Neural cell (in vitro differentiated cells): ENCODE measurements around the gene ADAMTS1. TPM values are rescaled to one million over a fixed set of nuclear protein-coding genes. Genes with fewer than 3 reads are reported as not detected.
A peak's percentile ranks its signal among the peaks of the same experiment; 100 is the strongest.

ENCODE experiments used
- H2AFZ ChIP-seq: fragments of 200-600, 300-800 bp; sonication (generic), shearing (Covaris generic); 2 replicates; pipeline ENCODE4 v1.6.0; 2014; ENCODE audit warnings: low read depth, mild to moderate bottlenecking, antibody characterized with exemption, low read length, moderate library complexity
- H3F3A ChIP-seq: fragments of 200-600 bp; shearing (Covaris generic); 2 replicates; pipeline ENCODE4 v1.6.1; 2016; ENCODE audit warnings: mild to moderate bottlenecking, moderate library complexity, mixed read lengths, antibody characterized with exemption, low read length; ENCODE audit not compliant: insufficient read depth, poor library complexity, severe bottlenecking
- H3K27ac ChIP-seq: fragments of 200-600, 300-800 bp; sonication (generic), shearing (Covaris generic); 2 replicates; pipeline ENCODE4 v1.5.1; 2014; ENCODE audit warnings: mild to moderate bottlenecking, low read length, moderate library complexity
- H3K27me3 ChIP-seq: fragments of 300-800, 200-600 bp; sonication (generic), shearing (Covaris generic); 2 replicates; pipeline ENCODE4 v1.6.0; 2014; ENCODE audit warnings: mild to moderate bottlenecking, low read depth, low read length, moderate library complexity; ENCODE audit not compliant: insufficient read depth
- H3K36me3 ChIP-seq: fragments of 300-800, 200-600 bp; sonication (generic), shearing (Covaris generic); 2 replicates; pipeline ENCODE4 v1.5.1; 2014; ENCODE audit warnings: mild to moderate bottlenecking, antibody characterized with exemption, low read length, moderate library complexity; ENCODE audit not compliant: insufficient read depth
- H3K4me2 ChIP-seq: fragments of 300-800, 200-600 bp; sonication (generic), shearing (Covaris generic); 2 replicates; pipeline ENCODE4 v1.6.0; 2014; ENCODE audit warnings: mild to moderate bottlenecking, low read length
- H3K4me3 ChIP-seq: fragments of 300-800, 200-600 bp; sonication (generic), shearing (Covaris generic); 2 replicates; pipeline ENCODE4 v1.5.1; 2014; ENCODE audit warnings: mild to moderate bottlenecking, low read length, moderate library complexity
- H3K79me2 ChIP-seq: fragments of 200-600 bp; shearing (Covaris generic); replicated peaks from 2 replicates; pipeline ENCODE4 v1.6.0; 2014; ENCODE audit warnings: mild to moderate bottlenecking, low read length, moderate library complexity; ENCODE audit not compliant: insufficient read depth
- H3K9ac ChIP-seq: fragments of 300-800, 200-600 bp; sonication (generic), shearing (Covaris generic); 2 replicates; pipeline ENCODE4 v1.6.1; 2016; ENCODE audit warnings: mild to moderate bottlenecking, low read length, mixed read lengths
- H3K9me2 ChIP-seq: fragments of 200-600 bp; shearing (Covaris generic); 2 replicates; pipeline ENCODE4 v1.6.1; 2016; ENCODE audit warnings: mild to moderate bottlenecking, low read length, mixed read lengths; ENCODE audit not compliant: insufficient read depth
- H3K9me3 ChIP-seq: fragments of 200-600, 300-800 bp; sonication (generic), shearing (Covaris generic); 2 replicates; pipeline ENCODE4 v1.6.1; 2016; ENCODE audit warnings: mild to moderate bottlenecking, mixed run types, low read length, moderate library complexity, mixed read lengths
- H4K20me1 ChIP-seq: fragments of 200-600 bp; shearing (Covaris generic); 2 replicates; pipeline ENCODE4 v1.6.1; 2016; ENCODE audit warnings: mild to moderate bottlenecking, mixed run types; ENCODE audit not compliant: insufficient read depth
- EP300 ChIP-seq: fragments of 450-650 bp; conservative IDR thresholded peaks from 2 replicates; pipeline ENCODE4 v1.6.1; 2014; ENCODE audit warnings: antibody characterized with exemption, mild to moderate bottlenecking, moderate library complexity; ENCODE audit not compliant: poor library complexity, severe bottlenecking
- EZH2 ChIP-seq: fragments of 200-600, 300-800 bp; shearing (Covaris generic), sonication (generic); IDR thresholded peaks from 2 replicates; pipeline ENCODE4 v1.6.1; 2014; ENCODE audit warnings: antibody characterized with exemption, low read length, borderline replicate concordance, mild to moderate bottlenecking; ENCODE audit not compliant: insufficient read depth, poor library complexity, severe bottlenecking
- MXI1 ChIP-seq: fragments of 450-650 bp; conservative IDR thresholded peaks from 2 replicates; pipeline ENCODE4 v1.6.1; 2014; ENCODE audit warnings: antibody characterized with exemption, mild to moderate bottlenecking; ENCODE audit not compliant: poor library complexity, severe bottlenecking
- POLR2AphosphoS5 ChIP-seq: IDR thresholded peaks from 2 replicates; pipeline ENCODE4 v1.6.1; 2012
- RAD21 ChIP-seq: fragments of 450-650 bp; conservative IDR thresholded peaks from 2 replicates; pipeline ENCODE4 v1.6.1; 2014; ENCODE audit warnings: antibody characterized with exemption, mild to moderate bottlenecking, moderate library complexity
- SMC3 ChIP-seq: fragments of 450-650 bp; conservative IDR thresholded peaks from 2 replicates; pipeline ENCODE4 v1.6.1; 2014; ENCODE audit warnings: antibody characterized with exemption, mild to moderate bottlenecking, moderate library complexity; ENCODE audit not compliant: poor library complexity
- TAF1 ChIP-seq: IDR thresholded peaks from 2 replicates; pipeline ENCODE4 v1.6.1; 2012; ENCODE audit warnings: low read depth
- polyA plus RNA-seq: library from polyadenylated mRNA; depleted of rRNA; stranded (reverse); fragments of >200 nt; gene quantifications from 2 replicates; pipeline ENCODE4 v1.2.3, GENCODE V29; 2014
- TF ChIP-seq, protein P1 (sequence below): fragments of 450-650 bp; IDR thresholded peaks from 2 replicates; pipeline ENCODE4 v1.5.1; 2014; ENCODE audit warnings: antibody characterized with exemption, mild to moderate bottlenecking, moderate library complexity; ENCODE audit not compliant: poor library complexity, severe bottlenecking
- TF ChIP-seq, protein P2 (sequence below): IDR thresholded peaks from 2 replicates; pipeline ENCODE4 v1.6.1; 2012; ENCODE audit warnings: borderline replicate concordance

Gene ADAMTS1
- polyA plus RNA-seq, 1 donor from 2014 or later, result 0.84 TPM

DNA sequence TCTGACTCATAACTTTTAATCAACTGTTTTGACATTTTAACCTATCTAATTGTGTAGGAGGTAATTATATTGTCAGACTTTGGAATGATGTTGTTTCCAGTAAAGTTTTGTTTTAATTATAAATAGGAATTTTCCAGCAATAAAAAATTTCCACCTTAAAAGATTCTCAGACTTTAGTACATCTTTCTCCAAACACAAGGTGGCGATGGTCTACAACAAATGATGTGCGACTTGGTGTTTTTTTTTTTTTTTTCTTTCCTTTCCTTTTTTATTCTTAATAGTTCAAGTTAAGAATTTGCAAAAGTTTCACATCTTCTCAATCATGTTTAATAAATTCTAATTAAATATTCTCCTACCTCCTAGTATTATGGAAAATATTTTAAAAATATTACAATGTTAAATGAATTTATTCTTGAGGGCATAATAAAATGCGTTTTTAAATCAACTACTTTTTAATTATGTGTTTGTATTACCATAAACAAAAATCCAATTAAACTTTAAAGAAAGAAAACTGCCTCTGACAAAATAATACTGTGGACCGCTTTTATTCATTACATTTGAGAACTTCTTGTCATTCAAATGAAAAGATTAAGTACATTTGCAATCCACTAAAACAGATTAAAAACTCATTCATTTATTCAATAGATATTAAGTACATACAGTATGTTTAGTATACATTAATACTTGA is 4.4 kb upstream of the ADAMTS1 start:
- TF ChIP-seq, protein P1, sequence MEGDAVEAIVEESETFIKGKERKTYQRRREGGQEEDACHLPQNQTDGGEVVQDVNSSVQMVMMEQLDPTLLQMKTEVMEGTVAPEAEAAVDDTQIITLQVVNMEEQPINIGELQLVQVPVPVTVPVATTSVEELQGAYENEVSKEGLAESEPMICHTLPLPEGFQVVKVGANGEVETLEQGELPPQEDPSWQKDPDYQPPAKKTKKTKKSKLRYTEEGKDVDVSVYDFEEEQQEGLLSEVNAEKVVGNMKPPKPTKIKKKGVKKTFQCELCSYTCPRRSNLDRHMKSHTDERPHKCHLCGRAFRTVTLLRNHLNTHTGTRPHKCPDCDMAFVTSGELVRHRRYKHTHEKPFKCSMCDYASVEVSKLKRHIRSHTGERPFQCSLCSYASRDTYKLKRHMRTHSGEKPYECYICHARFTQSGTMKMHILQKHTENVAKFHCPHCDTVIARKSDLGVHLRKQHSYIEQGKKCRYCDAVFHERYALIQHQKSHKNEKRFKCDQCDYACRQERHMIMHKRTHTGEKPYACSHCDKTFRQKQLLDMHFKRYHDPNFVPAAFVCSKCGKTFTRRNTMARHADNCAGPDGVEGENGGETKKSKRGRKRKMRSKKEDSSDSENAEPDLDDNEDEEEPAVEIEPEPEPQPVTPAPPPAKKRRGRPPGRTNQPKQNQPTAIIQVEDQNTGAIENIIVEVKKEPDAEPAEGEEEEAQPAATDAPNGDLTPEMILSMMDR, result peak; percentile 71
- TF ChIP-seq RAD21 (peak; percentile 80), MXI1 (no peak), SMC3 (peak; percentile 74)

DNA sequence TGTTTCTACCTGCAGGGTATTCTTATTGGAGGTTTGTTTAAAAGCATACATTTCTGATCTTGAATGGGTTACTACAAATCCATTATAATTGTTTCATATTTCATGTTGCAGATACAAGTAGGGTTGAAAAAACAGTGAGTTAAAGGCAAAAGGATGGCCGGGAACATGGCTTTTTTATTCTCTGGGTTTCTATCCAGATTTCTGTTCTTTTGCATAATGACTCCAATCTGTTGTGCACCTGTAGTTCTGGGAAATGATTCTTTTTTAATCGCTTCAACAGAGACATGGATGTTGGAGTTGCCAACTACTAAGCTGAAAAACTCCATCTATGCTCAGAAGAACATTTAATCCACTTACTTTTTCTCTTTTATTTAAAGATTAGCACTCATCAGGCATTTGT is 2.7 kb upstream of the ADAMTS1 start:
- Histone ChIP-seq H3F3A (no peaks in the 10 kb centered on the region), H3K9ac (no peak overlapping the region), H3K36me3 (no peaks in the 10 kb centered on the region), H3K4me3 (no peak overlapping the region), H3K4me2 (no peak overlapping the region), H2AFZ (no peak overlapping the region), H3K79me2 (no peaks in the 10 kb centered on the region), H3K27me3 (peaks cover 46% of the 10 kb centered on the region), H4K20me1 (no peaks in the 10 kb centered on the region), H3K9me3 (no peaks in the 10 kb centered on the region), H3K9me2 (no peaks in the 10 kb centered on the region), H3K27ac (no peak overlapping the region)
- TF ChIP-seq TAF1, result no peak
- TF ChIP-seq POLR2AphosphoS5, result no peak
- TF ChIP-seq EZH2, result no peak
- TF ChIP-seq, protein P1, result no peak
- no peak for TF ChIP-seq RAD21
- no peak for TF ChIP-seq EP300
- TF ChIP-seq, protein P2, sequence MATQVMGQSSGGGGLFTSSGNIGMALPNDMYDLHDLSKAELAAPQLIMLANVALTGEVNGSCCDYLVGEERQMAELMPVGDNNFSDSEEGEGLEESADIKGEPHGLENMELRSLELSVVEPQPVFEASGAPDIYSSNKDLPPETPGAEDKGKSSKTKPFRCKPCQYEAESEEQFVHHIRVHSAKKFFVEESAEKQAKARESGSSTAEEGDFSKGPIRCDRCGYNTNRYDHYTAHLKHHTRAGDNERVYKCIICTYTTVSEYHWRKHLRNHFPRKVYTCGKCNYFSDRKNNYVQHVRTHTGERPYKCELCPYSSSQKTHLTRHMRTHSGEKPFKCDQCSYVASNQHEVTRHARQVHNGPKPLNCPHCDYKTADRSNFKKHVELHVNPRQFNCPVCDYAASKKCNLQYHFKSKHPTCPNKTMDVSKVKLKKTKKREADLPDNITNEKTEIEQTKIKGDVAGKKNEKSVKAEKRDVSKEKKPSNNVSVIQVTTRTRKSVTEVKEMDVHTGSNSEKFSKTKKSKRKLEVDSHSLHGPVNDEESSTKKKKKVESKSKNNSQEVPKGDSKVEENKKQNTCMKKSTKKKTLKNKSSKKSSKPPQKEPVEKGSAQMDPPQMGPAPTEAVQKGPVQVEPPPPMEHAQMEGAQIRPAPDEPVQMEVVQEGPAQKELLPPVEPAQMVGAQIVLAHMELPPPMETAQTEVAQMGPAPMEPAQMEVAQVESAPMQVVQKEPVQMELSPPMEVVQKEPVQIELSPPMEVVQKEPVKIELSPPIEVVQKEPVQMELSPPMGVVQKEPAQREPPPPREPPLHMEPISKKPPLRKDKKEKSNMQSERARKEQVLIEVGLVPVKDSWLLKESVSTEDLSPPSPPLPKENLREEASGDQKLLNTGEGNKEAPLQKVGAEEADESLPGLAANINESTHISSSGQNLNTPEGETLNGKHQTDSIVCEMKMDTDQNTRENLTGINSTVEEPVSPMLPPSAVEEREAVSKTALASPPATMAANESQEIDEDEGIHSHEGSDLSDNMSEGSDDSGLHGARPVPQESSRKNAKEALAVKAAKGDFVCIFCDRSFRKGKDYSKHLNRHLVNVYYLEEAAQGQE, result no peak
- TF ChIP-seq SMC3, result no peak
- no peak for TF ChIP-seq MXI1

More for the DNA sequence above, 4.4 kb upstream of the ADAMTS1 start:
- Histone ChIP-seq H3K4me3 (no peak overlapping the region), H3K9ac (no peak overlapping the region), H3K79me2 (no peaks in the 10 kb centered on the region), H3K27me3 (peaks cover 30% of the 10 kb centered on the region), H3K9me2 (no peaks in the 10 kb centered on the region), H3F3A (no peaks in the 10 kb centered on the region), H2AFZ (no peak overlapping the region), H3K27ac (no peak overlapping the region), H3K4me2 (no peak overlapping the region), H4K20me1 (no peaks in the 10 kb centered on the region), H3K36me3 (no peaks in the 10 kb centered on the region), H3K9me3 (no peaks in the 10 kb centered on the region)
